SU-DHL-6 (cell line): Measurements from ENCODE around the gene NEK10.

Source experiments
- EZH2phosphoT487 ChIP-seq: fragments of 200-600 bp; sonication (generic), shearing (Covaris generic); conservative IDR thresholded peaks from 2 replicates; pipeline ENCODE4 v1.6.1; 2018; ENCODE audit warnings: mild to moderate bottlenecking, antibody characterized with exemption, low read length, moderate library complexity, mixed read lengths
- TF ChIP-seq, protein P1 (sequence below): fragments of 200-600 bp; sonication (generic); IDR thresholded peaks from one replicate; pipeline ENCODE4 v1.5.1; 2017; ENCODE audit warnings: antibody characterized with exemption, mild to moderate bottlenecking, low read length, moderate library complexity; ENCODE audit not compliant: insufficient read depth, poor library complexity, severe bottlenecking

DNA sequence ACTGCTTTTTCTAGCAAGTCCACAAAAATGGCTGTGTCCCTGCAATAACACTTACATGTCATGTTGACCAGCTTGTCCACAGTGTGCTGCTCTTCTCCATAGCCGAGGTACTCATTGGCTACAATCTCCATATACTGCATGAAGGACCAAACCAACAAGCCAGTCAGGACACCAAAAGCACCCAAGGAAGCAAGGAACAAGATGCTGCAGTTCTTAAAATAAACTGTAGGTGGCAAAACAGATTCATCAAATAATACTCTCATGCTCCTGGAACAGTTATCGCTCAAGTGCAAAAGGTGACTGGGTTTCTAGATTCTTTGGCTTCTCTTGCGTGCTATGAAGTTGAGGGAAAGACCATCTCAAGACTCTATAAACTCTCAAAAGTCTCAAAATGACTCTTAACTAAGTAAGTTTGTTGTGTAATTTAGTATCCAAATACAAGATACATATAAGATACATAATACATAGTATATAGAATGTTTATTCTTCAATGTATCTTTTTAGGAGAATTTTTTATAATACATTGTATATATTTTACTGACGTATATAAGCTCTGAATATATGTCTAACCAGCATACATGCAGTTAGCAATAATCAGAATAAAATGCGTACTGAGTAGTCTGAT, 57.0 kb downstream of the NEK10 start:
- TF ChIP-seq, protein P1, sequence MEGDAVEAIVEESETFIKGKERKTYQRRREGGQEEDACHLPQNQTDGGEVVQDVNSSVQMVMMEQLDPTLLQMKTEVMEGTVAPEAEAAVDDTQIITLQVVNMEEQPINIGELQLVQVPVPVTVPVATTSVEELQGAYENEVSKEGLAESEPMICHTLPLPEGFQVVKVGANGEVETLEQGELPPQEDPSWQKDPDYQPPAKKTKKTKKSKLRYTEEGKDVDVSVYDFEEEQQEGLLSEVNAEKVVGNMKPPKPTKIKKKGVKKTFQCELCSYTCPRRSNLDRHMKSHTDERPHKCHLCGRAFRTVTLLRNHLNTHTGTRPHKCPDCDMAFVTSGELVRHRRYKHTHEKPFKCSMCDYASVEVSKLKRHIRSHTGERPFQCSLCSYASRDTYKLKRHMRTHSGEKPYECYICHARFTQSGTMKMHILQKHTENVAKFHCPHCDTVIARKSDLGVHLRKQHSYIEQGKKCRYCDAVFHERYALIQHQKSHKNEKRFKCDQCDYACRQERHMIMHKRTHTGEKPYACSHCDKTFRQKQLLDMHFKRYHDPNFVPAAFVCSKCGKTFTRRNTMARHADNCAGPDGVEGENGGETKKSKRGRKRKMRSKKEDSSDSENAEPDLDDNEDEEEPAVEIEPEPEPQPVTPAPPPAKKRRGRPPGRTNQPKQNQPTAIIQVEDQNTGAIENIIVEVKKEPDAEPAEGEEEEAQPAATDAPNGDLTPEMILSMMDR, result peak; percentile 19
- TF ChIP-seq EZH2phosphoT487, result no peak
